Measurements from ENCODE around the gene SLC16A8. TPM values are rescaled to one million over a fixed set of nuclear protein-coding genes. Genes with fewer than 3 reads are reported as not detected.

SLC16A8 gene
- total and polyA plus RNA-seq, 2 of the 13 experiments (the other 11 are each of a cell fraction or from before 2014, with no cell fraction given) = not detected

GRCh38 chr22:38115423-38116205 is 31.6 kb upstream of the SLC16A8 start:
- no peak overlapping the region for H3K27ac ChIP-seq (ENCODE audit: extremely low read length, insufficient read depth, low read length)
- no peak overlapping the region for H3K4me3 ChIP-seq (replicated peaks in 1 of 3; ENCODE audit: insufficient read depth in 1 of 3, low read depth in 2 of 3, low read length in 3 of 3)
- BruUV-seq (replicated peaks) = no TSS peak
- FAIRE-seq (no peak), ATAC-seq (no peak), DNase-seq (ENCODE audit: low spot score) (no peak)
- intact Hi-C loops (cut with micrococcal nuclease; ENCODE audit: unreplicated experiment) (no loop called here), in situ Hi-C loops (cut with HindIII; ENCODE audit: extremely low pct_ligation_motif_present, low pct_unique_long_range_greater_than_20kb) (loop anchor here (10.0 kb wide), 1 partner anchor 89 kb away; the partner anchor contains the start of gene MAFF)
- H3K9me3 ChIP-seq (ENCODE audit: low read length) = no peaks in the 10 kb centered on the region
- WGBS (ENCODE audit: low lambda C conversion rate) = 84% methylated on average over 11 of the region's 31 CpGs
- no peaks in the 10 kb centered on the region for H3K36me3 ChIP-seq (replicated peaks in 1 of 2; ENCODE audit: control insufficient read depth in 1 of 2, insufficient read depth in 2 of 2, low read length in 2 of 2)
- no peaks in the 10 kb centered on the region for H3K79me2 ChIP-seq (ENCODE audit: insufficient read depth, low read length)
- H3K27me3 ChIP-seq (ENCODE audit: control insufficient read depth in 1 of 2, insufficient read depth in 2 of 2, low read length in 2 of 2) = no peaks in the 10 kb centered on the region
- POLR2A ChIA-PET = no interaction called here
- no peak overlapping the region for H2AFZ ChIP-seq (ENCODE audit: low read length)
- no peaks in the 10 kb centered on the region for H4K20me1 ChIP-seq (ENCODE audit: insufficient read depth, low read length)
- no peak overlapping the region for H3K4me2 ChIP-seq (ENCODE audit: low read depth, low read length)
- peaks cover 33% of the 10 kb centered on the region for H3K4me1 ChIP-seq (ENCODE audit: insufficient read depth, low read length)
- H3K9ac ChIP-seq (ENCODE audit: insufficient read depth, low read depth, low read length) = no peak overlapping the region
- CTCF ChIA-PET (ENCODE audit: low intra/inter-chr PET ratio, low total read pairs) = no interaction called here
- TF ChIP-seq PHF20 (CRISPR knock-in tag; IDR thresholded peaks at IDR 0.05) (no peak), THRA (CRISPR knock-in tag; IDR thresholded peaks at IDR 0.05; ENCODE audit: borderline replicate concordance) (no peak), AGO2 (optimal IDR thresholded peaks at IDR 0.05; ENCODE audit: low read depth, low read length) (peak; percentile 17), SMARCE1 (IDR thresholded peaks at IDR 0.05; ENCODE audit: borderline replicate concordance) (no peak), SOX5 (CRISPR knock-in tag; IDR thresholded peaks at IDR 0.05; ENCODE audit: borderline replicate concordance) (no peak), YEATS2 (CRISPR knock-in tag; IDR thresholded peaks at IDR 0.05; ENCODE audit: borderline replicate concordance) (no peak), GPBP1L1 (CRISPR knock-in tag; IDR thresholded peaks at IDR 0.05) (no peak)
